Pancreas (tissue), 10 donors: ENCODE results near the gene UNC13A. TPM values are rescaled to one million over a fixed set of nuclear protein-coding genes. Genes with fewer than 3 reads are reported as not detected.

ENCODE experiments used
- ATAC-seq, 4 donors: fragments of 200-7000 bp; cut with Tn5 transposase; one replicate each; pipeline versions ENCODE4 v1.8.0 to v1.9.1; 2020; ENCODE audit warnings: mild to moderate bottlenecking in 4 of 4, moderate library complexity in 4 of 4
- DNase-seq, 6 donors: peaks; one replicate each; pipeline ENCODE4 v3.0.0-alpha.2; 2020
- FAIRE-seq: peaks from 2 replicates; lab custom pipeline; 2012; peaks lifted over from hg19 to GRCh38; lab: Jason Lieb, UNC
- H3K27ac ChIP-seq, 4 donors: fragments of 200-600 bp; sonication (generic); 1 replicate in 3 of 4; 2 replicates in 1 of 4; pipeline versions ENCODE4 v1.5.0 to v1.8.0; 2020
- H3K27me3 ChIP-seq, 4 donors: fragments of 200-600 bp; one replicate each; pipeline ENCODE4 v1.8.0; 2021
- H3K36me3 ChIP-seq, 3 donors: fragments of 200-600 bp; sonication (generic) in 1 of 3; one replicate each; pipeline versions ENCODE4 v1.5.0 to v1.8.0; 2020 to 2021
- H3K4me1 ChIP-seq, 3 donors: fragments of 200-600 bp; one replicate each; pipeline ENCODE4 v1.8.0; 2021
- H3K4me3 ChIP-seq, 4 donors: fragments of 200-600 bp; sonication (generic) in 2 of 4; one replicate each; pipeline versions ENCODE4 v1.5.0 to v1.8.0; 2020 to 2021
- H3K9me3 ChIP-seq, 4 donors: fragments of 200-600 bp; one replicate each; pipeline ENCODE4 v1.8.0; 2021
- CTCF ChIP-seq, 4 donors: fragments of 200-600 bp; sonication (generic) in 3 of 4; IDR thresholded peaks; one replicate each; pipeline versions ENCODE4 v1.5.0 to v1.8.0; 2021; ENCODE audit warnings: antibody characterized with exemption in 4 of 4
- WGBS, 2 donors: extraction: QIAGEN DNeasy Blood & Tissue Kit; methylation state at CpG; one replicate each; pipeline ENCODE4 v1.1.7; 2013; 5-methylcytosine and 5-hydroxymethylcytosine counted together
- intact Hi-C, 3 donors: fragments of 100-400 bp; cut with DNase I; formaldehyde crosslinking; loops; one replicate each; pipeline versions ENCODE4 v1.11.1 to v1.14.2; 2022
- polyA plus RNA-seq, 2 donors: library from polyadenylated mRNA; stranded (reverse); fragments of 200-250 nt; gene quantifications; one replicate each; pipeline ENCODE4 v1.2.3, GENCODE V29; 2013
- total RNA-seq, 6 donors: library from RNA; stranded (reverse); fragmentation: NEBNext Ultra II Directional in 4 of 6; extraction: Animal tissue kit (Norgen Biotek cat#: 25700) in 4 of 6; gene quantifications; one replicate each; pipeline versions ENCODE4 v1.2.1 to v1.2.4, GENCODE V29; 2021 to 2023
- donor health status: healthy with polysubstance abuse.
- donor health status: DM: no; HTN: no; CAD: no; lungs with moderate emphysema.
- donor health status: DM: no; HTN: no; CAD: no.
- donor health status: control.
- donor health status: control.
- donor health status: Bipolar disorder and iron deficiency.
- donor health status: DM: yes; HTN: yes; CAD: no.
- donor health status: DM: no; HTN: no; CAD: no.
- donor health status: DM: no; HTN: no; CAD: no.
- donor health status: DM: yes; HTN: yes; CAD: no.

The UNC13A gene
- total and polyA plus RNA-seq, 8 donors = 0.92 to 10.5 (median 2.2) TPM

- intact Hi-C loops = loop anchor here in 2 of 3 donors (10.0 kb wide), 2 partner anchors 141 to 151 kb away; partner anchors contain the start of genes JAK3 (in 1 of the 2) and RPL18A (in 1 of the 2)
- DNase-seq (peak in 3 of 6 donors; percentile 49 to 82 (median 53)), ATAC-seq (peak; percentile 55 to 85 (median 80)), FAIRE-seq (no peak)
- peak; percentile 54 to 80 (median 70) for TF ChIP-seq CTCF (IDR thresholded peaks at IDR 0.05)
- 42 to 43% methylated on average over 11 of the region's 11 CpGs for WGBS, 2 donors
- Histone ChIP-seq H3K36me3 (no peaks in the 10 kb centered on the region), H3K27me3 (no peaks in the 10 kb centered on the region), H3K9me3 (no peaks in the 10 kb centered on the region), H3K4me3 (no peak overlapping the region), H3K4me1 (no peaks in the 10 kb centered on the region), H3K27ac (no peak overlapping the region)
Measured at GRCh38 chr19:17703824-17704463, 15.8 kb upstream of the UNC13A start.

- H3K36me3 ChIP-seq = no peaks in the 10 kb centered on the region
- H3K27ac ChIP-seq = no peak overlapping the region
- no peaks in the 10 kb centered on the region for H3K9me3 ChIP-seq
- no peak overlapping the region for H3K4me3 ChIP-seq
- 58 to 73% methylated on average over 2 of the region's 2 CpGs for WGBS, 2 donors
- DNase-seq (no peak), ATAC-seq (no peak), FAIRE-seq (no peak)
- no peaks in the 10 kb centered on the region for H3K4me1 ChIP-seq
- no peak for TF ChIP-seq CTCF (IDR thresholded peaks at IDR 0.05)
- H3K27me3 ChIP-seq = peaks cover 0 to 14% (median 0%) of the 10 kb centered on the region in 4 donors
- intact Hi-C loops = loop anchor here in 1 of 3 donors (5.0 kb wide), 1 partner anchor 77 kb away; no protein-coding TSS in a partner anchor
Measured at GRCh38 chr19:17695198-17695597, 7.0 kb upstream of the UNC13A start.

- FAIRE-seq (no peak), DNase-seq (no peak), ATAC-seq (no peak)
- intact Hi-C loops = no loop called here
- Histone ChIP-seq H3K4me3 (no peak overlapping the region), H3K9me3 (no peaks in the 10 kb centered on the region), H3K27me3 (peaks cover 0 to 34% (median 0%) of the 10 kb centered on the region in 4 donors), H3K4me1 (no peaks in the 10 kb centered on the region), H3K27ac (no peak overlapping the region), H3K36me3 (no peaks in the 10 kb centered on the region)
- WGBS, 2 donors = 63 to 78% methylated on average over 4 of the region's 4 CpGs
- no peak for TF ChIP-seq CTCF (IDR thresholded peaks at IDR 0.05)
Measured at GRCh38 chr19:17692566-17692965, 4.4 kb upstream of the UNC13A start.

GRCh38 chr19:17688853-17689595 lies 870 bp upstream of the UNC13A start:
- peaks cover 0 to 42% (median 0%) of the 10 kb centered on the region in 4 donors for H3K27me3 ChIP-seq
- H3K9me3 ChIP-seq = no peaks in the 10 kb centered on the region
- no peak overlapping the region for H3K4me3 ChIP-seq
- no peak for ATAC-seq
- no peak for FAIRE-seq
- no peaks in the 10 kb centered on the region for H3K4me1 ChIP-seq
- intact Hi-C loops = no loop called here
- no peak for DNase-seq
- H3K36me3 ChIP-seq = no peaks in the 10 kb centered on the region
- H3K27ac ChIP-seq = no peak overlapping the region
- no peak for TF ChIP-seq CTCF (IDR thresholded peaks at IDR 0.05)
- WGBS, 2 donors = 52 to 56% methylated on average over 10 of the region's 10 CpGs
